GM23338 (cell line): Measurements from ENCODE around the gene SYT15. TPM values are rescaled to one million over a fixed set of nuclear protein-coding genes. Genes with fewer than 3 reads are reported as not detected.

ENCODE experiments used
- ATAC-seq: fragments of 200-7000 bp; cut with Tn5 transposase; 3 replicates; pipeline ENCODE4 v1.9.1; 2020
- DNase-seq: peaks from one replicate; pipeline ENCODE4 v3.0.0-alpha.2; 2015; ENCODE audit warnings: low spot score
- H2AFZ ChIP-seq: fragments of 200-600 bp; sonication (generic); 2 replicates; pipeline ENCODE4 v1.8.0; 2016; ENCODE audit warnings: antibody characterized with exemption, mild to moderate bottlenecking, moderate library complexity
- H3F3A ChIP-seq: fragments of 200-600 bp; sonication (generic); replicated peaks from 2 replicates; pipeline ENCODE4 v1.8.0; 2017; ENCODE audit warnings: antibody characterized with exemption, mixed run types, low read depth
- H3K27ac ChIP-seq: fragments of 200-600 bp; sonication (generic); 2 replicates; pipeline ENCODE4 v1.6.1; 2016; ENCODE audit warnings: low read depth
- H3K27me3 ChIP-seq: fragments of 200-600 bp; sonication (generic); 2 replicates; pipeline ENCODE4 v1.8.0; 2016; ENCODE audit warnings: mild to moderate bottlenecking, mixed run types, moderate library complexity; ENCODE audit not compliant: insufficient read depth
- H3K36me3 ChIP-seq: fragments of 200-600 bp; sonication (generic); 2 replicates; pipeline ENCODE4 v1.8.0; 2016; ENCODE audit warnings: mild to moderate bottlenecking; ENCODE audit not compliant: insufficient read depth
- H3K4me1 ChIP-seq: fragments of 200-600 bp; sonication (generic); 2 replicates; pipeline ENCODE4 v1.8.0; 2016; ENCODE audit warnings: mild to moderate bottlenecking, moderate library complexity; ENCODE audit not compliant: insufficient read depth
- H3K4me2 ChIP-seq: fragments of 200-600 bp; sonication (generic); 2 replicates; pipeline ENCODE4 v1.7.1; 2017; ENCODE audit warnings: mixed run types
- H3K4me3 ChIP-seq: fragments of 200-600 bp; sonication (generic); 2 replicates; pipeline ENCODE4 v1.6.1; 2016; ENCODE audit warnings: mixed run types
- H3K79me2 ChIP-seq: fragments of 200-600 bp; sonication (generic); replicated peaks from 2 replicates; pipeline ENCODE4 v1.8.0; 2017; ENCODE audit warnings: mild to moderate bottlenecking; ENCODE audit not compliant: insufficient read depth
- H3K9me2 ChIP-seq: fragments of 200-600 bp; sonication (generic); 2 replicates; pipeline ENCODE4 v1.8.0; 2017; ENCODE audit not compliant: insufficient read depth
- H4K20me1 ChIP-seq: fragments of 200-600 bp; sonication (generic); replicated peaks from 2 replicates; pipeline ENCODE4 v1.8.0; 2017; ENCODE audit warnings: mild to moderate bottlenecking; ENCODE audit not compliant: insufficient read depth
- H3K27ac Mint-ChIP-seq: 2 replicates; pipeline ENCODE4 v1.8.0; 2020; ENCODE audit warnings: inconsistent platforms, mild to moderate bottlenecking, moderate library complexity, mixed read lengths
- H3K27me3 Mint-ChIP-seq: 3 replicates; pipeline ENCODE4 v1.8.0; 2022; ENCODE audit warnings: low read depth, mild to moderate bottlenecking, moderate library complexity, mixed read lengths, inconsistent platforms; ENCODE audit not compliant: insufficient read depth, poor library complexity
- H3K36me3 Mint-ChIP-seq: 3 replicates; pipeline ENCODE4 v1.8.0; 2021; ENCODE audit warnings: low read depth, mild to moderate bottlenecking, inconsistent platforms, moderate library complexity, mixed read lengths
- H3K4me1 Mint-ChIP-seq: 3 replicates; pipeline ENCODE4 v1.8.0; 2020; ENCODE audit warnings: mild to moderate bottlenecking, inconsistent platforms, mixed read lengths
- H3K4me3 Mint-ChIP-seq: 3 replicates; pipeline ENCODE4 v1.8.0; 2021; ENCODE audit warnings: moderate library complexity, mild to moderate bottlenecking, inconsistent platforms, mixed read lengths
- H3K9me3 Mint-ChIP-seq: 3 replicates; pipeline ENCODE4 v1.8.0; 2020; ENCODE audit warnings: moderate library complexity, mild to moderate bottlenecking, inconsistent platforms, mixed read lengths
- CREB1 ChIP-seq: fragments of 250-450 bp; sonication (Bioruptor Pico); IDR thresholded peaks from 2 replicates; pipeline ENCODE4 v1.5.0; 2020; ENCODE audit warnings: low read depth, mild to moderate bottlenecking, moderate library complexity
- ETS1 ChIP-seq: IDR thresholded peaks from 2 replicates; pipeline ENCODE4 v1.6.1; 2016; ENCODE audit warnings: antibody characterized with exemption
- EZH2 ChIP-seq: fragments of 200-600 bp; sonication (generic); IDR thresholded peaks from one replicate; pipeline ENCODE4 v1.8.0; 2017; ENCODE audit warnings: antibody characterized with exemption, mild to moderate bottlenecking, low read depth; ENCODE audit not compliant: unreplicated experiment
- EZH2phosphoT487 ChIP-seq: fragments of 200-600 bp; sonication (generic); IDR thresholded peaks from one replicate; pipeline ENCODE4 v1.8.1; 2018; ENCODE audit warnings: antibody characterized with exemption; ENCODE audit not compliant: unreplicated experiment
- JUNB ChIP-seq: IDR thresholded peaks from one replicate; pipeline ENCODE4 v1.6.1; 2016; ENCODE audit warnings: antibody characterized with exemption; ENCODE audit not compliant: unreplicated experiment
- POLR2AphosphoS5 ChIP-seq: IDR thresholded peaks from 2 replicates; pipeline ENCODE4 v1.6.1; 2016; ENCODE audit warnings: antibody characterized with exemption, low read depth
- STAT1 ChIP-seq: IDR thresholded peaks from one replicate; pipeline ENCODE4 v1.6.1; 2016; ENCODE audit warnings: antibody characterized with exemption; ENCODE audit not compliant: unreplicated experiment
- ZNF114 ChIP-seq: fragments of 250-450 bp; sonication (Bioruptor Pico); IDR thresholded peaks from 2 replicates; pipeline ENCODE4 v1.5.0; 2020; ENCODE audit warnings: mild to moderate bottlenecking, moderate library complexity
- ZNF331 ChIP-seq: fragments of 250-450 bp; sonication (Bioruptor Pico); IDR thresholded peaks from 2 replicates; pipeline ENCODE4 v1.5.0; 2020; ENCODE audit warnings: low read depth, mild to moderate bottlenecking, moderate library complexity
- ZNF462 ChIP-seq: fragments of 250-450 bp; sonication (Bioruptor Pico); IDR thresholded peaks from 2 replicates; pipeline ENCODE4 v1.5.0; 2020; ENCODE audit warnings: mild to moderate bottlenecking, moderate library complexity
- polyA plus RNA-seq: library from polyadenylated mRNA; unstranded; fragments of >200 nt; fragmentation: Nextera tagmentation; extraction: Ambion mirVana; gene quantifications from 2 replicates; pipeline ENCODE4 v1.2.1, GENCODE V29; 2016
- total RNA-seq: library from RNA; depleted of rRNA; stranded (reverse); fragments of >200 nt; shearing (Covaris generic); gene quantifications from 2 replicates; pipeline ENCODE4 v1.2.3, GENCODE V29; 2014
- TF ChIP-seq, protein P1 (sequence below): IDR thresholded peaks from one replicate; pipeline ENCODE4 v1.6.1; 2018; ENCODE audit warnings: antibody characterized with exemption; ENCODE audit not compliant: unreplicated experiment
- TF ChIP-seq, protein P2 (sequence below), 2 experiments: fragments of 200-600 bp in 1 of 2; sonication (generic) in 1 of 2; conservative IDR thresholded peaks; 2 replicates each; pipeline versions ENCODE4 v1.5.1 to v1.6.1; 2016 to 2017; ENCODE audit warnings: antibody characterized with exemption in 2 of 2, low read depth in 2 of 2, mild to moderate bottlenecking in 2 of 2, moderate library complexity in 1 of 2

Gene SYT15
- total and polyA plus RNA-seq, 2 experiments from 2014 or later: 1.5 TPM; not detected in 1

DNA sequence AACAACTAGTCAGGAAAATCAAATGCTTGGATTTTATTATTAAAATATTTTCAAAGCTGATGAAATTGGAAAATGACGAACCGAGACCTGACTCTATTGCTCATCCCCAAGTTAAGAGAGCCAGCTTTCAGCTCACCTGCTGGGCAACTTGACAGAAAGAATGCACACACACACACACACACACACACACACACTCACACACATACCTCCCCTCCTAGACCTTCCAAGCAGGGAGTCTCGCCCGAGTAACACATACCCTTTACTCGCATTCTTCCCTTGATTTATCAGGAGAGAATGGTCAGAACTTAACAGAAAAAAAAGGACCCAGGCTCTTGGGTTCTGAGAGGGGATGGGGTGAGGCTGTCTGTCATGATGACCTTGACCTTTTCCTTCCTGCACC lies 41.6 kb upstream of the SYT15 start:
- H3K9me3 Mint-ChIP-seq: no peaks in the 10 kb centered on the region
- no peak overlapping the region for H3K27ac ChIP-seq

More for the DNA sequence above, 41.6 kb upstream of the SYT15 start:
- no peak for TF ChIP-seq ZNF462
- no peak for TF ChIP-seq ETS1
- no peak for TF ChIP-seq EZH2phosphoT487
- no peak for TF ChIP-seq ZNF331 (CRISPR knock-in tag)
- no peak for TF ChIP-seq STAT1
- TF ChIP-seq ZNF114 (CRISPR knock-in tag): no peak
- TF ChIP-seq, protein P1, sequence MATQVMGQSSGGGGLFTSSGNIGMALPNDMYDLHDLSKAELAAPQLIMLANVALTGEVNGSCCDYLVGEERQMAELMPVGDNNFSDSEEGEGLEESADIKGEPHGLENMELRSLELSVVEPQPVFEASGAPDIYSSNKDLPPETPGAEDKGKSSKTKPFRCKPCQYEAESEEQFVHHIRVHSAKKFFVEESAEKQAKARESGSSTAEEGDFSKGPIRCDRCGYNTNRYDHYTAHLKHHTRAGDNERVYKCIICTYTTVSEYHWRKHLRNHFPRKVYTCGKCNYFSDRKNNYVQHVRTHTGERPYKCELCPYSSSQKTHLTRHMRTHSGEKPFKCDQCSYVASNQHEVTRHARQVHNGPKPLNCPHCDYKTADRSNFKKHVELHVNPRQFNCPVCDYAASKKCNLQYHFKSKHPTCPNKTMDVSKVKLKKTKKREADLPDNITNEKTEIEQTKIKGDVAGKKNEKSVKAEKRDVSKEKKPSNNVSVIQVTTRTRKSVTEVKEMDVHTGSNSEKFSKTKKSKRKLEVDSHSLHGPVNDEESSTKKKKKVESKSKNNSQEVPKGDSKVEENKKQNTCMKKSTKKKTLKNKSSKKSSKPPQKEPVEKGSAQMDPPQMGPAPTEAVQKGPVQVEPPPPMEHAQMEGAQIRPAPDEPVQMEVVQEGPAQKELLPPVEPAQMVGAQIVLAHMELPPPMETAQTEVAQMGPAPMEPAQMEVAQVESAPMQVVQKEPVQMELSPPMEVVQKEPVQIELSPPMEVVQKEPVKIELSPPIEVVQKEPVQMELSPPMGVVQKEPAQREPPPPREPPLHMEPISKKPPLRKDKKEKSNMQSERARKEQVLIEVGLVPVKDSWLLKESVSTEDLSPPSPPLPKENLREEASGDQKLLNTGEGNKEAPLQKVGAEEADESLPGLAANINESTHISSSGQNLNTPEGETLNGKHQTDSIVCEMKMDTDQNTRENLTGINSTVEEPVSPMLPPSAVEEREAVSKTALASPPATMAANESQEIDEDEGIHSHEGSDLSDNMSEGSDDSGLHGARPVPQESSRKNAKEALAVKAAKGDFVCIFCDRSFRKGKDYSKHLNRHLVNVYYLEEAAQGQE: no peak
- TF ChIP-seq JUNB: no peak
- TF ChIP-seq POLR2AphosphoS5: no peak
- TF ChIP-seq, protein P2, sequence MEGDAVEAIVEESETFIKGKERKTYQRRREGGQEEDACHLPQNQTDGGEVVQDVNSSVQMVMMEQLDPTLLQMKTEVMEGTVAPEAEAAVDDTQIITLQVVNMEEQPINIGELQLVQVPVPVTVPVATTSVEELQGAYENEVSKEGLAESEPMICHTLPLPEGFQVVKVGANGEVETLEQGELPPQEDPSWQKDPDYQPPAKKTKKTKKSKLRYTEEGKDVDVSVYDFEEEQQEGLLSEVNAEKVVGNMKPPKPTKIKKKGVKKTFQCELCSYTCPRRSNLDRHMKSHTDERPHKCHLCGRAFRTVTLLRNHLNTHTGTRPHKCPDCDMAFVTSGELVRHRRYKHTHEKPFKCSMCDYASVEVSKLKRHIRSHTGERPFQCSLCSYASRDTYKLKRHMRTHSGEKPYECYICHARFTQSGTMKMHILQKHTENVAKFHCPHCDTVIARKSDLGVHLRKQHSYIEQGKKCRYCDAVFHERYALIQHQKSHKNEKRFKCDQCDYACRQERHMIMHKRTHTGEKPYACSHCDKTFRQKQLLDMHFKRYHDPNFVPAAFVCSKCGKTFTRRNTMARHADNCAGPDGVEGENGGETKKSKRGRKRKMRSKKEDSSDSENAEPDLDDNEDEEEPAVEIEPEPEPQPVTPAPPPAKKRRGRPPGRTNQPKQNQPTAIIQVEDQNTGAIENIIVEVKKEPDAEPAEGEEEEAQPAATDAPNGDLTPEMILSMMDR (conservative IDR thresholded peaks at IDR 0.05; ENCODE audit: low read depth in 2 of 2): no peak
- no peak for TF ChIP-seq EZH2
- TF ChIP-seq CREB1 (CRISPR knock-in tag): no peak
- Mint-ChIP-seq H3K27ac (no peak overlapping the region), H3K4me1 (peaks cover 20% of the 10 kb centered on the region), H3K4me3 (no peak overlapping the region), H3K27me3 (peaks cover 22% of the 10 kb centered on the region), H3K36me3 (no peaks in the 10 kb centered on the region; the same call in 2 of the 3 replicates)
- peaks cover 6% of the 10 kb centered on the region; the same call in 1 of the 2 replicates for H3K9me2 ChIP-seq
- H2AFZ ChIP-seq: peak overlapping the region; percentile 70; the same call in 1 of the 2 replicates
- H3K79me2 ChIP-seq: no peaks in the 10 kb centered on the region
- 0 out of 2 replicates have a peak overlapping the region, but pooled peaks have one; percentile 8 for H3K4me2 ChIP-seq
- 0 out of 2 replicates have a peak, but pooled peaks cover 2% of the 10 kb centered on the region for H3F3A ChIP-seq
- H4K20me1 ChIP-seq: peaks cover 3% of the 10 kb centered on the region
- peaks cover 13% of the 10 kb centered on the region for H3K4me1 ChIP-seq
- no peaks in the 10 kb centered on the region; the same call in 1 of the 2 replicates for H3K27me3 ChIP-seq
- no peaks in the 10 kb centered on the region for H3K36me3 ChIP-seq
- DNase-seq: peak; percentile 65
- ATAC-seq: peak; percentile 13
- H3K4me3 ChIP-seq: no peak overlapping the region
